Natural killer cell (primary cell): ENCODE data around the gene PLPP1. TPM values are rescaled to one million over a fixed set of nuclear protein-coding genes. Genes with fewer than 3 reads are reported as not detected.
A peak's percentile ranks its signal among the peaks of the same experiment; 100 is the strongest.

Experiments
- ATAC-seq, 3 donors: fragments of 150-1000 bp in 2 of 3; fragments of 200-7000 bp in 1 of 3; cut with Tn5 transposase; 1 replicate in 1 of 3; 2 replicates in 2 of 3; pipeline ENCODE4 v1.10.0; 2021; ENCODE audit warnings: mild to moderate bottlenecking in 2 of 3, moderate library complexity in 2 of 3
- DNase-seq, 2 donors: peaks; one replicate each; pipeline versions ENCODE4 v3.0.0 to v3.0.0-alpha.2; 2013 to 2021; ENCODE audit warnings: mixed read lengths in 1 of 2
- H3K27ac ChIP-seq: one replicate; pipeline ENCODE4 v1.5.1; 2013; ENCODE audit warnings: mild to moderate bottlenecking, low read length
- H3K27me3 ChIP-seq: one replicate; pipeline ENCODE4 v1.6.1; 2013; ENCODE audit warnings: low read length; ENCODE audit not compliant: control insufficient read depth, insufficient read depth
- H3K36me3 ChIP-seq: one replicate; pipeline ENCODE4 v1.6.1; 2013; ENCODE audit warnings: low read length; ENCODE audit not compliant: control insufficient read depth, insufficient read depth
- H3K4me1 ChIP-seq: one replicate; pipeline ENCODE4 v1.6.1; 2013; ENCODE audit warnings: low read length; ENCODE audit not compliant: control insufficient read depth, insufficient read depth
- H3K4me3 ChIP-seq: one replicate; pipeline ENCODE4 v1.5.1; 2013; ENCODE audit warnings: low read length
- H3K9me3 ChIP-seq: one replicate; pipeline ENCODE4 v1.6.1; 2013; ENCODE audit warnings: low read length; ENCODE audit not compliant: control insufficient read depth, insufficient read depth
- H3K27ac Mint-ChIP-seq, 2 donors: one replicate each; pipeline ENCODE4 v1.8.0; 2022; ENCODE audit warnings: mild to moderate bottlenecking in 2 of 2, mixed read lengths in 2 of 2, moderate library complexity in 1 of 2
- H3K27me3 Mint-ChIP-seq, 2 donors: one replicate each; pipeline ENCODE4 v1.8.0; 2022; ENCODE audit warnings: low read depth in 2 of 2, mixed read lengths in 2 of 2
- H3K36me3 Mint-ChIP-seq: one replicate; pipeline ENCODE4 v1.8.0; 2022; ENCODE audit warnings: mixed read lengths
- H3K4me1 Mint-ChIP-seq, 2 donors: one replicate each; pipeline ENCODE4 v1.8.0; 2022; ENCODE audit warnings: mixed read lengths in 2 of 2
- H3K4me3 Mint-ChIP-seq: one replicate; pipeline ENCODE4 v1.8.0; 2022; ENCODE audit warnings: mild to moderate bottlenecking, moderate library complexity, mixed read lengths
- H3K9me3 Mint-ChIP-seq, 2 donors: one replicate each; pipeline ENCODE4 v1.8.0; 2022; ENCODE audit warnings: mixed read lengths in 2 of 2
- WGBS: methylation state at CpG from one replicate; pipeline ENCODE4 v1.1.7; 2013; ENCODE audit warnings: missing lambda C conversion rate; ENCODE audit not compliant: insufficient coverage; 5-methylcytosine and 5-hydroxymethylcytosine counted together
- intact Hi-C: fragments of 100-400 bp; cut with micrococcal nuclease; formaldehyde crosslinking; loops from one replicate; pipeline ENCODE4 v1.14.2; 2022
- total RNA-seq, 4 donors: library from RNA; stranded (reverse); fragments of 120-200 nt in 1 of 4; gene quantifications; one replicate each; pipeline versions ENCODE4 v1.2.3 to v1.2.4, GENCODE V29; 2013 to 2022
- TF ChIP-seq, protein P1 (sequence below): fragments of 200-600 bp; IDR thresholded peaks from one replicate; pipeline ENCODE4 v1.8.0; 2022; ENCODE audit warnings: antibody characterized with exemption

The PLPP1 gene
- total RNA-seq, 3 donors from 2014 or later (not counting 1 experiment from before 2014, with no cell fraction given) = 3.3 to 5.5 (median 4.2) TPM

DNA sequence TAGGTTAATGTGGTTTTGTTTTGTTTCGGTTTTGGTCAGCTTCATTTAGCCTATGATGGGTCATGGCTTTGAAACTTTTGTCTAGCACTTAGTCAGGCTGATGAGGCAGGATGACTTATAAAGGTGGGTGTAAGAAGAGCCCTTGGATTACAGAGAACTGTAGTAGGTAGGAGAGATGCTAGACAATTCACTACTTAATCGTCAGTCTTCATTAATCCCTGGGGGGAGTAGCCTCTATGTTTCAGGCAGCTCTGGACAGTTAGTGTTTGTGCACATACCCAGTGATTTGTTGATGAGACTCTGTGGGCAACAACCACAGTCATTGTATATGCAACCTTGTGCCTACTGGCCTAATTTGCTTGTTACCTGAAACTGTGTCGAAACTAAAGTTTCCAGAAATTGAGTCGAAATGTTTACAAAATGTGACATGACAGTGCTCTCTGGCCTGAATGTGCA, 113.7 kb downstream of the PLPP1 start:
- Mint-ChIP-seq H3K9me3 (no peaks in the 10 kb centered on the region), H3K4me3 (no peak overlapping the region), H3K4me1 (peaks cover 6 to 7% of the 10 kb centered on the region in 2 donors), H3K36me3 (peaks cover 15% of the 10 kb centered on the region), H3K27ac (no peak overlapping the region), H3K27me3 (no peaks in the 10 kb centered on the region)
- ATAC-seq (peak in 2 of 3 donors; percentile 69 to 84), DNase-seq (peak in 1 of 2 donors; percentile 36)
- no peaks in the 10 kb centered on the region for H3K4me1 ChIP-seq
- no peak overlapping the region for H3K27ac ChIP-seq
- H3K27me3 ChIP-seq = no peaks in the 10 kb centered on the region
- H3K36me3 ChIP-seq = peaks cover 44% of the 10 kb centered on the region
- H3K9me3 ChIP-seq = no peaks in the 10 kb centered on the region
- TF ChIP-seq, protein P1, sequence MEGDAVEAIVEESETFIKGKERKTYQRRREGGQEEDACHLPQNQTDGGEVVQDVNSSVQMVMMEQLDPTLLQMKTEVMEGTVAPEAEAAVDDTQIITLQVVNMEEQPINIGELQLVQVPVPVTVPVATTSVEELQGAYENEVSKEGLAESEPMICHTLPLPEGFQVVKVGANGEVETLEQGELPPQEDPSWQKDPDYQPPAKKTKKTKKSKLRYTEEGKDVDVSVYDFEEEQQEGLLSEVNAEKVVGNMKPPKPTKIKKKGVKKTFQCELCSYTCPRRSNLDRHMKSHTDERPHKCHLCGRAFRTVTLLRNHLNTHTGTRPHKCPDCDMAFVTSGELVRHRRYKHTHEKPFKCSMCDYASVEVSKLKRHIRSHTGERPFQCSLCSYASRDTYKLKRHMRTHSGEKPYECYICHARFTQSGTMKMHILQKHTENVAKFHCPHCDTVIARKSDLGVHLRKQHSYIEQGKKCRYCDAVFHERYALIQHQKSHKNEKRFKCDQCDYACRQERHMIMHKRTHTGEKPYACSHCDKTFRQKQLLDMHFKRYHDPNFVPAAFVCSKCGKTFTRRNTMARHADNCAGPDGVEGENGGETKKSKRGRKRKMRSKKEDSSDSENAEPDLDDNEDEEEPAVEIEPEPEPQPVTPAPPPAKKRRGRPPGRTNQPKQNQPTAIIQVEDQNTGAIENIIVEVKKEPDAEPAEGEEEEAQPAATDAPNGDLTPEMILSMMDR = no peak
- WGBS = 49% methylated on average over 4 of the region's 4 CpGs
- no peak overlapping the region for H3K4me3 ChIP-seq
- intact Hi-C loops = no loop called here

DNA sequence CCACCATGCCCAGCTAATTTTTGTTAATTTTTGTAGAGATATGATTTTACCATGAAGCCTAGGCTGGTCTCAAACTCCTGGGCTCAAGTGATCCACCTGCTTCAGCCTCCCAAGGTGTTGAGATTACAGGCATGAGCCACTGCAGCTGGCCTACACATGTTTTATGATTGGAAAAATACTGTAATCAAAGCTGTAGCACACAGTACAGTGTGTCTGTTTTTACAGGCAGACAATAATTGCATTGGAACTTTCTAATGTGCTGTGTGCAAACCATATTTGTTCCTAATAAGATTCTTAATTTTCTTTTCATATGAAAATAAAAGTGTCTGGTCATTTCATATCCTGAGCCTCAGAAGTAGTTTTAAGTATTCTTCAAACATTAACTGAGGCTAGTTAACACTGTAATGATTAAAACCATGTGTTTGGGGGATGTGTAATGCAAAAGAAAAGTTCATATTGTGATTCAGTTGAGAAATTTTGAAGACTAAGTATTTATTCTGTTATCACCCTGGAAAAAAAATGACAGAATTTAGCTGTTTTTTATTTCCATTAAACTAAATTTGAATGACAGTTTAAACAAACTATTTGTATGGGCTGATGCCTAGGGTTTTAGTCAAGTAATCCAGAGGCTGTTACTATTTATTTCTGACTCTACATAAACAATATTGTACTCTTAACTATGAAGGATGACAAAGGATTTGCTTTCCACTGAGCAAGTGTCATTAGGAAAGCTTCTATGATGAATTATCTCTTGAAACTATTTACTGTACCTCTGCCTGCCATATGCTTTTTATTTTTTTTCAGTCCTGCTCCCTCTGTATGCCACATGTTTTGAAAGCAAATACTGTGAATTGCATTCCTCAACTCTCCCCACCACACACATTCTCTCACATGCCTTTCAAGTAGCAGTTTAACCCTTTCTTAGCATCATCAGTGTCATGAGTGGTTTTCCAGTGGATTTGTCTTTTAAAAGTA, 115.5 kb downstream of the PLPP1 start:
- H3K27ac Mint-ChIP-seq = no peak overlapping the region
- DNase-seq = no peak
- TF ChIP-seq, protein P1 = no peak

DNA sequence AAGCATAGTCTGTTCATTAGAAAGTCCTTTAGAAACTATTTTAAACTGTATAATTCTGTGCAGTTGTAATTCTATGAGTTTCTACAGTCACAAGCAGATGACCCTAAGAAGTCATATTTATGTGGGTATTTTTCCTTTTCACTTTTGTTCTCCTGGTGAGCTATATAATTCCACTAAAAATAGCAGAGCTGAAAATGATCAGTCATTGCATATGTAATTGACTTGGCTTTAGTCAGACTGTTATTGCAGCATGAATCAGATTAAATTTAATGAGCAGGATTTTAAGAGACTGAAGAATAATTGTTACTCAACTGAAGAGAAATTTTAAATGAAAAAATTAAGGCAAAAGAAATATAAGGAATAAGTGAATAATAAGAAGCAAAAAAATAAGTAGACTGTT, 118.5 kb downstream of the PLPP1 start:
- H3K27me3 Mint-ChIP-seq = no peaks in the 10 kb centered on the region
- intact Hi-C loops = no loop called here
- H3K4me1 Mint-ChIP-seq = peaks cover 6 to 7% of the 10 kb centered on the region in 2 donors
- Histone ChIP-seq H3K4me1 (no peaks in the 10 kb centered on the region), H3K27me3 (no peaks in the 10 kb centered on the region), H3K9me3 (no peaks in the 10 kb centered on the region), H3K36me3 (peaks cover 50% of the 10 kb centered on the region), H3K27ac (no peak overlapping the region), H3K4me3 (no peak overlapping the region)
- ATAC-seq (no peak), DNase-seq (no peak)
- H3K27ac Mint-ChIP-seq = no peak overlapping the region
- H3K4me3 Mint-ChIP-seq = no peak overlapping the region
- no peaks in the 10 kb centered on the region for H3K9me3 Mint-ChIP-seq
- TF ChIP-seq, protein P1 = no peak
- peaks cover 25% of the 10 kb centered on the region for H3K36me3 Mint-ChIP-seq

More for the DNA sequence above, 115.5 kb downstream of the PLPP1 start:
- no peaks in the 10 kb centered on the region for H3K9me3 Mint-ChIP-seq
- Histone ChIP-seq H3K27me3 (no peaks in the 10 kb centered on the region), H3K4me1 (no peaks in the 10 kb centered on the region), H3K27ac (no peak overlapping the region), H3K36me3 (peaks cover 45% of the 10 kb centered on the region), H3K9me3 (no peaks in the 10 kb centered on the region), H3K4me3 (no peak overlapping the region)
- no peak overlapping the region for H3K4me3 Mint-ChIP-seq
- peaks cover 6 to 7% of the 10 kb centered on the region in 2 donors for H3K4me1 Mint-ChIP-seq
- peaks cover 22% of the 10 kb centered on the region for H3K36me3 Mint-ChIP-seq
- intact Hi-C loops = no loop called here
- ATAC-seq = no peak
- H3K27me3 Mint-ChIP-seq = no peaks in the 10 kb centered on the region
